ENCODE results near the gene LBH. TPM values are rescaled to one million over a fixed set of nuclear protein-coding genes. Genes with fewer than 3 reads are reported as not detected.
A peak's percentile ranks its signal among the peaks of the same experiment; 100 is the strongest.
"Not testable (repeated sequence)": the region's sequence is repeated elsewhere in the genome, so short reads cannot be mapped to it uniquely, and the experiment has no call there.

The LBH gene
- polyA plus RNA-seq, 2 donors, result 3.1 to 4.5 TPM

DNA sequence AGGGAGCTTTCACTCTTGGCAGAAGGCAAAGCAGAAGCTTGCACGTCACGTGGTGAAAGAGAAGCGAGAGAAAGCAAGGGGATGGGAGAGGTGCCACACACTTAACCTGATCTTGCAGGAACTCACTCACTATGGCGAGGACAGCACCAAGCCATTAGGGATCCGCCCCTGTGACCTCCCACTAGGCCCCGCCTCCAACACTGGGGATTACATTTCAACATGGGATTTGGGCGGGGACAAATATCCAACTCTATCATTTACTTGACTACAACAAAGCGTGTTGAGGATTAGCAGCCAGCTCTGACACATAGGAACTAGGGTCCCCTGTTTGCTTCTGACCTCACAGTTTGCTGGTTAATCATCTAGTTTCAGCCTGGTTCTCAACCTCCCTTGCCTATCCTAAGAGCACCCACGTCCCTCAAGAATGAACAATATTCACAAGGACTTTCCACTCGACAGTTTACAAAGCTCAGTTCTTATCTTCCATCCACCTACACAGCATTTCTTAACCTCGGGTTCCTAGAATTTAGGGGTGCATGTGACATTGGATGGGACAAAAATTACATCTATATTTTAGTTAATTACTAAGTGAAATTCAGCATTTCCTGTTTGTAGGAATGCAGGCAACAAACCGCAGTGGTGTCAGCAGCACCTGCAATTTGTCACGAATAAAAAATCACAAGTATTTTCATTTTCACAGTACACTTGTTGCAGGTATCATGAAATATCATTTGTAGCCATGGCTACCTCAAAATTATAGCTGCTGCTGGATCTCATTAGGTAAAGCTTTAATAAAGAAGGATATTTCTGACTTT lies 36.0 kb downstream of the LBH start:
- Histone ChIP-seq H3K4me3 (ENCODE audit: low read depth in 1 of 2, low read length in 2 of 2) (no peak overlapping the region), H3K36me3 (ENCODE audit: control insufficient read depth in 2 of 2, insufficient read depth in 2 of 2, low read length in 1 of 2) (no peaks in the 10 kb centered on the region), H3K27me3 (ENCODE audit: control insufficient read depth in 1 of 2, insufficient read depth in 2 of 2, low read length in 2 of 2) (no peaks in the 10 kb centered on the region), H3K27ac (ENCODE audit: low read depth in 2 of 2, low read length in 1 of 2) (no peak overlapping the region), H3K9me3 (ENCODE audit: control insufficient read depth in 2 of 2, insufficient read depth in 1 of 2, low read depth in 1 of 2, low read length in 1 of 2) (no peaks in the 10 kb centered on the region), H3K4me1 (ENCODE audit: control insufficient read depth in 2 of 2, insufficient read depth in 2 of 2, low read length in 1 of 2) (peaks cover 7 to 8% of the 10 kb centered on the region in 2 donors)
- WGBS, 2 donors, result 84 to 85% methylated on average over 13 of the region's 13 CpGs

DNA sequence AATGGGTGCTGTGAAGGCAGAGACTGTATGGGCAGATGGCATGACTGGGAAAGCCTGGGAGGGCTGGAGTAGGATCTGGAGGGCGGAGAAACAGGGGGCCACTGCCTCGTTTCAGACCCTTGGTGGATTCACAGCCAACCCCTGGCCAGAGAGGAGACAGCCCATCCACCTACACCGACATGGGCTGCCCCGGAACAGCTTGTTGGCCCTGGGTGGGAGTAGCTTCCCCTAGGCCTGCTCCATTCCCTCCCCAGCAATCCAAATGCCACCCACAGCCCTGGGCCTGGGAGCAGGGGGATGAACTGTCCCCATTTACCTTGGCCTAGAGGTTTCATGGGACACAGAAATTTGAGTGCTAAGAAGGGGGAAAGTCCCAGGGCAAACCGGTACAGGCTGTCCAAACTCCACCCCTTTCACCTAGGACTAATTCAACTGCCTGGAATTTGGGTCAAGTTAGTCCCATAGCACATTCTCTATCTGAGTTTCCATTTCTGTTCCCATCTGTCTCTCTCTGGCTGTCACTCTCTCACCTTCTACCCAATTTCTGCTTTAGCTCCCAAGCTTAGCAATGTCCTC lies 37.0 kb downstream of the LBH start:
- Histone ChIP-seq H3K4me1 (ENCODE audit: control insufficient read depth in 2 of 2, insufficient read depth in 2 of 2, low read length in 1 of 2) (peaks cover 7 to 13% of the 10 kb centered on the region in 2 donors), H3K9me3 (ENCODE audit: control insufficient read depth in 2 of 2, insufficient read depth in 1 of 2, low read depth in 1 of 2, low read length in 1 of 2) (no peaks in the 10 kb centered on the region), H3K4me3 (ENCODE audit: low read depth in 1 of 2, low read length in 2 of 2) (no peak overlapping the region), H3K27me3 (ENCODE audit: control insufficient read depth in 1 of 2, insufficient read depth in 2 of 2, low read length in 2 of 2) (no peaks in the 10 kb centered on the region), H3K27ac (ENCODE audit: low read depth in 2 of 2, low read length in 1 of 2) (no peak overlapping the region), H3K36me3 (ENCODE audit: control insufficient read depth in 2 of 2, insufficient read depth in 2 of 2, low read length in 1 of 2) (no peaks in the 10 kb centered on the region)
- 76 to 89% methylated on average over 5 of the region's 5 CpGs for WGBS, 2 donors

DNA sequence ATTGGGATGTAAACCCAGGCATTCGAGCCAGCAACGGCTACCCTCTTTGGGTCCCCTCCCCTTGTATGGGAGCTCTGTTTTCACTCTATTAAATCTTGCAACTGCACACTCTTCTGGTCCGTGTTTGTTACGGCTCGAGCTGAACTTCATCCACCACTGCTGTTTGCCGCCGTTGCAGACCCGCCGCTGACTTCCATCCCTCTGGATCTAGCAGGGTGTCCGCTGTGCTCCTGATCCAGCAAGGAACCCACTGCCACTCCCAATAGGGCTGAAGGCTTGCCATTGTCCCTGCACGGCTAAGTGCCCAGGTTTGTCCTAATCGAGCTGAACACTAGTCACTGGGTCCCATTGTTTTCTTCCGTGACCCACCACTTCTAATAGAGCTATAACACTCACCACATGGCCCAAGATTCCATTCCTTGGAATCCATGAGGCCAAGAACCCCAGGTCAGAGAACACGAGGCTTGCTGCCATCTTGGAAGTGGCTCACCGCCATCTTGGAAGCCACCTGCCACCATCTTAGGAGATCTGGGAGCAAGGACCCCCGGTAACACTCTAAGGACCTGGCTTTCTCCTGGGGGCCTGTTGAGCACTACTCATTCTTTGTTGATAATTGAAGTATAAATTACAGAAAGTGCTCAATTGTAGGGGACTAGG lies 37.9 kb downstream of the LBH start:
- peaks cover 7 to 16% of the 10 kb centered on the region in 2 donors for H3K4me1 ChIP-seq (ENCODE audit: control insufficient read depth in 2 of 2, insufficient read depth in 2 of 2, low read length in 1 of 2)
- not testable (repeated sequence) for H3K27me3 ChIP-seq (ENCODE audit: control insufficient read depth in 1 of 2, insufficient read depth in 2 of 2, low read length in 2 of 2); H3K36me3 ChIP-seq (ENCODE audit: control insufficient read depth in 2 of 2, insufficient read depth in 2 of 2, low read length in 1 of 2); H3K27ac ChIP-seq (ENCODE audit: low read depth in 2 of 2, low read length in 1 of 2); H3K4me3 ChIP-seq (ENCODE audit: low read depth in 1 of 2, low read length in 2 of 2); H3K9me3 ChIP-seq (ENCODE audit: control insufficient read depth in 2 of 2, insufficient read depth in 1 of 2, low read depth in 1 of 2, low read length in 1 of 2)
- 96 to 97% methylated on average over 16 of the region's 16 CpGs for WGBS, 2 donors

DNA sequence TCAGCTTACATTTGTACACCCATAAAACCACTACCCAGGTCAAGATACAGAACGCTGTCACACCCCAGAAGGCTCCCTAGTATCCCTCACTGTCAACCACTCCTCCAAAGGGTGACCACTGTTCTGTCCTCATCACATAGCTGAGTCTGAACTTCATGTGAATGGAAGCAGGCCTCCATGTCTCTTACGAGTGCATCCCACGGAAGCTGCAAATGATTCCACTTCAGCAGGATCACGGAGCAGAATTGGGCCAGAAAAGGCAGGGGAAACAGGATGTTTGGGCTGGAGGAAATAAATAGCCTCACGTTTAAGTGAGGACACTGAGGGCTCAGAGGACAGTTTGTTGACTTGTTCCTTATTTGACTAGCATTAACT lies 38.4 kb downstream of the LBH start:
- peaks cover 7 to 16% of the 10 kb centered on the region in 2 donors for H3K4me1 ChIP-seq (ENCODE audit: control insufficient read depth in 2 of 2, insufficient read depth in 2 of 2, low read length in 1 of 2)
- no peaks in the 10 kb centered on the region for H3K36me3 ChIP-seq (ENCODE audit: control insufficient read depth in 2 of 2, insufficient read depth in 2 of 2, low read length in 1 of 2)
- no peaks in the 10 kb centered on the region for H3K9me3 ChIP-seq (ENCODE audit: control insufficient read depth in 2 of 2, insufficient read depth in 1 of 2, low read depth in 1 of 2, low read length in 1 of 2)
- WGBS, 2 donors, result 78 to 80% methylated on average over 5 of the region's 5 CpGs
- H3K4me3 ChIP-seq (ENCODE audit: low read depth in 1 of 2, low read length in 2 of 2), result no peak overlapping the region
- H3K27ac ChIP-seq (ENCODE audit: low read depth in 2 of 2, low read length in 1 of 2), result no peak overlapping the region
- no peaks in the 10 kb centered on the region for H3K27me3 ChIP-seq (ENCODE audit: control insufficient read depth in 1 of 2, insufficient read depth in 2 of 2, low read length in 2 of 2)

DNA sequence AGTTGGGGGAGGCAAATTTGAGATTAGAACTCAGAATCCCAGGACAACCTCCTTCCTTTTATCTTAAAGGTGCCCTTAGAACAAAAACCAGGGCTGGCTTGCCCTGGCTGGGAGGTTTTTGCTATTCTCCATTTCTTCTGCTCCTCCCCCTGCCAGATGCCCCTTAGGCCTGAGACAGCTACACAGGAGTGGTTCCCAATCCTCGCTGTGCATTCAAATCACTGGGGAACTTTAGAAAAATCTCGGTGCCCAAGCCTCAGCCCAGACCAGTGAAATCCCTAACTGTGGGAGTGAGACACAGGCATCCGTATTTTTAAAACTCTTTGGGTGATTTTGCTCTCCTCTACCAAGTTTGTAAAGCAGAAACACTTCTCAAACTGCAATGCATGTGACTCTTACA lies 38.8 kb downstream of the LBH start:
- Histone ChIP-seq H3K4me3 (ENCODE audit: low read depth in 1 of 2, low read length in 2 of 2) (no peak overlapping the region), H3K9me3 (ENCODE audit: control insufficient read depth in 2 of 2, insufficient read depth in 1 of 2, low read depth in 1 of 2, low read length in 1 of 2) (no peaks in the 10 kb centered on the region), H3K27me3 (ENCODE audit: control insufficient read depth in 1 of 2, insufficient read depth in 2 of 2, low read length in 2 of 2) (no peaks in the 10 kb centered on the region), H3K27ac (ENCODE audit: low read depth in 2 of 2, low read length in 1 of 2) (no peak overlapping the region), H3K36me3 (ENCODE audit: control insufficient read depth in 2 of 2, insufficient read depth in 2 of 2, low read length in 1 of 2) (no peaks in the 10 kb centered on the region), H3K4me1 (ENCODE audit: control insufficient read depth in 2 of 2, insufficient read depth in 2 of 2, low read length in 1 of 2) (peaks cover 7 to 16% of the 10 kb centered on the region in 2 donors)
- 79 to 88% methylated on average over 3 of the region's 3 CpGs for WGBS, 2 donors

DNA sequence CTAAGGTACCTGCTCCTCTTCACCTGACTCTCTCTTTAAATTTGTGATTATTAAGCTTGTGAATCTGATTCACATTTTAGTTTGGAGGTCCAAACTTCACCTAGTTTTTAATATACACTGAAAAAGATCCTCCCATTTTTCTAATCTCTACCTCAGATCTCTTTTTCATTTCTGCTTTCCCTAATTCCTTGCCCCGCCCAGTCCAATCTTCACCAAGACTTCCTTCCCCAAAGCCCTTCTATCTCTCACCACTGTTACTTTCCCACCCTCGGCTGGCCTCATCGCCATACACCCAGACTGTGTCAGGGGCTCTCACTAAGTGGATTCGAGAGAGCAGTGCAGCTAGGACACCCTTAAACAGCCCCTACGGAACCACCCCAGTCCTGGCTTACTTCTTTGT lies 40.0 kb downstream of the LBH start:
- Histone ChIP-seq H3K36me3 (ENCODE audit: control insufficient read depth in 2 of 2, insufficient read depth in 2 of 2, low read length in 1 of 2) (no peaks in the 10 kb centered on the region), H3K9me3 (ENCODE audit: control insufficient read depth in 2 of 2, insufficient read depth in 1 of 2, low read depth in 1 of 2, low read length in 1 of 2) (no peaks in the 10 kb centered on the region), H3K4me3 (ENCODE audit: low read depth in 1 of 2, low read length in 2 of 2) (no peak overlapping the region), H3K4me1 (ENCODE audit: control insufficient read depth in 2 of 2, insufficient read depth in 2 of 2, low read length in 1 of 2) (peaks cover 7 to 14% of the 10 kb centered on the region in 2 donors), H3K27me3 (ENCODE audit: control insufficient read depth in 1 of 2, insufficient read depth in 2 of 2, low read length in 2 of 2) (no peaks in the 10 kb centered on the region), H3K27ac (ENCODE audit: low read depth in 2 of 2, low read length in 1 of 2) (no peak overlapping the region)
- WGBS, 2 donors, result 90 to 91% methylated on average over 5 of the region's 5 CpGs

DNA sequence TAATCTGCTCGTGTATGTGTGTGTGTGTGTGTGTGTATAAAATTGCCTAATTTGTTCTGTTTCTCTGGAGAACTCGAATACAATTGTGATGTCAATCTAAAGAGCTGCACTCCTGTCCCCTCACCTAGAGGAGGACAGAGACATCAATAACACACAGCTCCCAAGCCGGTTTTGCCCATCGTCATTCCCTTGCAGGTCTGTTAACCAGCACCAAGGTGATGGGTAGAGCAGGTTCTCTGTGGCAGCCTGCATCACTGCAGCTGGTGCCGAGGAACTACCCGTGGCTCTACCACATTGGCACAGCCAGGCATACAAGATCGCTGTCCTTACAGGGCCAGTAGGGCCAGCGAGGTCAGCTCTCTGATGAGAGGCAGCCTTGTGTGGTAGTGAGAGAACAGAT lies 41.0 kb downstream of the LBH start:
- no peaks in the 10 kb centered on the region for H3K36me3 ChIP-seq (ENCODE audit: control insufficient read depth in 2 of 2, insufficient read depth in 2 of 2, low read length in 1 of 2)
- 94% methylated on average over 8 of the region's 8 CpGs for WGBS, 2 donors
- no peaks in the 10 kb centered on the region for H3K27me3 ChIP-seq (ENCODE audit: control insufficient read depth in 1 of 2, insufficient read depth in 2 of 2, low read length in 2 of 2)
- no peak overlapping the region for H3K27ac ChIP-seq (ENCODE audit: low read depth in 2 of 2, low read length in 1 of 2)
- no peaks in the 10 kb centered on the region for H3K9me3 ChIP-seq (ENCODE audit: control insufficient read depth in 2 of 2, insufficient read depth in 1 of 2, low read depth in 1 of 2, low read length in 1 of 2)
- no peak overlapping the region for H3K4me3 ChIP-seq (ENCODE audit: low read depth in 1 of 2, low read length in 2 of 2)
- peaks cover 3 to 14% of the 10 kb centered on the region in 2 donors for H3K4me1 ChIP-seq (ENCODE audit: control insufficient read depth in 2 of 2, insufficient read depth in 2 of 2, low read length in 1 of 2)

DNA sequence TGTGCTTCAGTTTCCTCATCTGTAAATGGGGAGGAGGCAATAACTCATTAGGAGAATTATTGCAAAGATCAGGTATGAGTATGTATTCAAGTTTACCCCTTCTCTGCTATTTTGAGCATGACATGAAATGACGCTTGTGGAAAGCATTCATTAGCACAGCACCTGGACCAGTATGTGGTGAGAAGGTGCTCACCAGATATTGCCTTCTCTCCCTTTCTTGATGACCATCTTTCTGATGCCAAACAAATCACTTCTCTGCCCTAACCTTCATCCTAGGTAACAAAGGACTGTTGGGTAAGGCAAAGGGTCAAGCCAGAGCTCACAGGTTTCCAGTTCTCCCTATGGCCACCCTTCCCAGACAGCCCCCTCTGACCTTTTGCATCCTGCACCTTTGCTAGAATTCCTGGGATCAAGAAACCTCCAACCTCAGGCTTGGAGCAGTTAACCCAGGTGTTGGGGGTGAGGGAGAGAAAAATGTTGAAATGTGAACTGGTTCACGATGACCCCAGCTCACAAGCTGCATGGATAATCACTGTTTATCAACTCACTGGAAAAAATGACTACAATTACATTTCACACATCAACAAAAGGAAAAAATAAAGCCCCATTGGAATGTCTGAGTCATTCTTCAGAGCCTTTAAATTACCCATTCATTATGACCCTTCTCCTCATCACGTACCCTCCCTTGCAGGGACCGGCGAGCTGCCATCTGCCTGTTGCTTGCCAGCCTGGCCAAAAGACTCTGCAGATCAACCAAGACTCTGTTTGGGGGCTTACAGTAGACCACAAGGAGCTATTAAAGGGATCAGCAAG lies 41.6 kb downstream of the LBH start:
- no peaks in the 10 kb centered on the region for H3K36me3 ChIP-seq (ENCODE audit: control insufficient read depth in 2 of 2, insufficient read depth in 2 of 2, low read length in 1 of 2)
- peaks cover 3 to 14% of the 10 kb centered on the region in 2 donors for H3K4me1 ChIP-seq (ENCODE audit: control insufficient read depth in 2 of 2, insufficient read depth in 2 of 2, low read length in 1 of 2)
- WGBS, 2 donors, result 32 to 54% methylated on average over 5 of the region's 5 CpGs
- H3K27ac ChIP-seq (ENCODE audit: low read depth in 2 of 2, low read length in 1 of 2), result peak overlapping the region in 1 of 2 donors; percentile 24
- no peaks in the 10 kb centered on the region for H3K9me3 ChIP-seq (ENCODE audit: control insufficient read depth in 2 of 2, insufficient read depth in 1 of 2, low read depth in 1 of 2, low read length in 1 of 2)
- no peaks in the 10 kb centered on the region for H3K27me3 ChIP-seq (ENCODE audit: control insufficient read depth in 1 of 2, insufficient read depth in 2 of 2, low read length in 2 of 2)
- no peak overlapping the region for H3K4me3 ChIP-seq (ENCODE audit: low read depth in 1 of 2, low read length in 2 of 2)

DNA sequence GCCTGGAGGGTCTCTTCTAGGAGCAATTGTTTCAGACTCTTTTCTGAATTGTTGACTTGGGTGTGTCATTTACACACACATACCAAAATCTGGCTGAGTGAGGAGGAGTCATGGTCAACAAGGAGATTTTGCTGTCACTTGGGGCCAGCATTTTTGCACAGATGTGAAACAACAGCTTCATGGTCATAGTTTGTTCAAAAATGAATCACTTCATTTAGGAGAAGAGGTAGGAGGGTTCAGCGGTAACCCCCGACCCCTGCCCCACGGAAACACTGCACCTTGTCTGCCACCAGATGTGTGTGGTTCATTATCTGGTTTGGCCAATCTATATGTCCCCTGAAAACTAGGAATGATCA lies 42.2 kb downstream of the LBH start:
- Histone ChIP-seq H3K27ac (ENCODE audit: low read depth in 2 of 2, low read length in 1 of 2) (peak overlapping the region in 1 of 2 donors; percentile 24), H3K27me3 (ENCODE audit: control insufficient read depth in 1 of 2, insufficient read depth in 2 of 2, low read length in 2 of 2) (no peaks in the 10 kb centered on the region), H3K4me3 (ENCODE audit: low read depth in 1 of 2, low read length in 2 of 2) (no peak overlapping the region), H3K36me3 (ENCODE audit: control insufficient read depth in 2 of 2, insufficient read depth in 2 of 2, low read length in 1 of 2) (no peaks in the 10 kb centered on the region), H3K9me3 (ENCODE audit: control insufficient read depth in 2 of 2, insufficient read depth in 1 of 2, low read depth in 1 of 2, low read length in 1 of 2) (no peaks in the 10 kb centered on the region), H3K4me1 (ENCODE audit: control insufficient read depth in 2 of 2, insufficient read depth in 2 of 2, low read length in 1 of 2) (peaks cover 0 to 11% of the 10 kb centered on the region in 2 donors)
- WGBS, 2 donors, result 87 to 91% methylated on average over 3 of the region's 3 CpGs
